Measurements from ENCODE around the gene CTNNB1.

The CTNNB1 gene

GRCh38 chr3:41249318-41249717 lies 50.0 kb downstream of the CTNNB1 start (continued):
- TF ChIP-seq TSHZ2 (CRISPR knock-in tag; IDR thresholded peaks at IDR 0.05) (no peak), SNAI2 (CRISPR knock-in tag; IDR thresholded peaks at IDR 0.05) (no peak)

GRCh38 chr3:41250825-41251224 lies 51.5 kb downstream of the CTNNB1 start:
- TF ChIP-seq ZFP30 (CRISPR knock-in tag; IDR thresholded peaks at IDR 0.05) (no peak), TOX (CRISPR knock-in tag; IDR thresholded peaks at IDR 0.05; ENCODE audit: borderline replicate concordance) (no peak), ISL1 (CRISPR knock-in tag; IDR thresholded peaks at IDR 0.05) (no peak), PPARA (CRISPR knock-in tag; IDR thresholded peaks at IDR 0.05; ENCODE audit: borderline replicate concordance) (no peak), CREB5 (CRISPR knock-in tag; IDR thresholded peaks at IDR 0.05; ENCODE audit: low read depth) (no peak), POU6F1 (CRISPR knock-in tag; IDR thresholded peaks at IDR 0.05; ENCODE audit: borderline replicate concordance, low read depth) (no peak), ARNTL (CRISPR knock-in tag; IDR thresholded peaks at IDR 0.05; ENCODE audit: borderline replicate concordance, low read depth) (no peak)
- no peak for ATAC-seq

- TF ChIP-seq ZNF565 (CRISPR knock-in tag; conservative IDR thresholded peaks at IDR 0.05; ENCODE audit: low read depth) (no peak), ISL1 (CRISPR knock-in tag; IDR thresholded peaks at IDR 0.05) (no peak), CSDC2 (CRISPR knock-in tag; IDR thresholded peaks at IDR 0.05) (no peak), POU6F1 (CRISPR knock-in tag; IDR thresholded peaks at IDR 0.05; ENCODE audit: borderline replicate concordance, low read depth) (no peak), CSRNP3 (CRISPR knock-in tag; IDR thresholded peaks at IDR 0.05) (no peak), TSHZ2 (CRISPR knock-in tag; IDR thresholded peaks at IDR 0.05) (no peak), ESRRG (CRISPR knock-in tag; IDR thresholded peaks at IDR 0.05) (no peak), TOX (CRISPR knock-in tag; IDR thresholded peaks at IDR 0.05; ENCODE audit: borderline replicate concordance) (no peak), ZNF70 (CRISPR knock-in tag; IDR thresholded peaks at IDR 0.05) (no peak), SNAI2 (CRISPR knock-in tag; IDR thresholded peaks at IDR 0.05) (no peak), ARNTL (CRISPR knock-in tag; IDR thresholded peaks at IDR 0.05; ENCODE audit: borderline replicate concordance, low read depth) (no peak), ZNF8 (CRISPR knock-in tag; IDR thresholded peaks at IDR 0.05) (no peak)
- no peak for ATAC-seq
Measured at GRCh38 chr3:41251593-41251992, 52.3 kb downstream of the CTNNB1 start.

Data from SK-N-SH treated with all-trans-retinoic acid at 6 μM for 48 hours (cell line).